ENCODE data around the gene EID1.

Gene EID1

GRCh38 chr15:48928877-48929538 lies 51.1 kb downstream of the EID1 start:
- H3K9me2 ChIP-seq (replicated peaks; ENCODE audit: low read depth, low read length), result no peaks in the 10 kb centered on the region; the same call in 1 of the 2 replicates
- H4K20me1 ChIP-seq (ENCODE audit: insufficient read depth, low read length, poor library complexity, severe bottlenecking), result no peaks in the 10 kb centered on the region
- H3F3A ChIP-seq (ENCODE audit: low read depth), result no peaks in the 10 kb centered on the region
- H3K4me2 ChIP-seq (ENCODE audit: low read depth, low read length, poor library complexity, severe bottlenecking), result no peak overlapping the region
- no peaks in the 10 kb centered on the region for H3K36me3 ChIP-seq (ENCODE audit: insufficient read depth, low read length)
- no peak overlapping the region for H3K9ac ChIP-seq (ENCODE audit: low read depth, low read length, poor library complexity, severe bottlenecking)
- no peaks in the 10 kb centered on the region for H3K27me3 ChIP-seq (ENCODE audit: insufficient read depth, low read length, poor library complexity, severe bottlenecking)
- H2AFZ ChIP-seq (ENCODE audit: low read length), result no peak overlapping the region
- TF ChIP-seq CTCF (conservative IDR thresholded peaks at IDR 0.05; ENCODE audit: low read length) (no peak), EZH2phosphoT487 (IDR thresholded peaks at IDR 0.05; ENCODE audit: borderline replicate concordance) (no peak)
- H3K4me1 ChIP-seq (ENCODE audit: insufficient read depth, low read length, poor library complexity, severe bottlenecking), result peaks cover 25% of the 10 kb centered on the region
- H3K79me2 ChIP-seq (ENCODE audit: insufficient read depth, low read length), result no peaks in the 10 kb centered on the region
- H3K9me3 ChIP-seq (ENCODE audit: insufficient read depth, low read depth, low read length), result no peaks in the 10 kb centered on the region
- no peak overlapping the region for H3K4me3 ChIP-seq (ENCODE audit: low read length, poor library complexity, severe bottlenecking)

GRCh38 chr15:48929661-48930060 lies 51.7 kb downstream of the EID1 start:
- no peak overlapping the region for H3K4me2 ChIP-seq (ENCODE audit: low read depth, low read length, poor library complexity, severe bottlenecking)
- H3K27me3 ChIP-seq (ENCODE audit: insufficient read depth, low read length, poor library complexity, severe bottlenecking), result no peaks in the 10 kb centered on the region
- H3K9ac ChIP-seq (ENCODE audit: low read depth, low read length, poor library complexity, severe bottlenecking), result no peak overlapping the region
- no peaks in the 10 kb centered on the region for H3K36me3 ChIP-seq (ENCODE audit: insufficient read depth, low read length)
- H3K4me1 ChIP-seq (ENCODE audit: insufficient read depth, low read length, poor library complexity, severe bottlenecking), result peaks cover 18% of the 10 kb centered on the region
- H3K9me2 ChIP-seq (replicated peaks; ENCODE audit: low read depth, low read length), result no peaks in the 10 kb centered on the region; the same call in 1 of the 2 replicates
- no peak overlapping the region for H2AFZ ChIP-seq (ENCODE audit: low read length)
- no peaks in the 10 kb centered on the region for H4K20me1 ChIP-seq (ENCODE audit: insufficient read depth, low read length, poor library complexity, severe bottlenecking)
- no peak for TF ChIP-seq EZH2phosphoT487 (IDR thresholded peaks at IDR 0.05; ENCODE audit: borderline replicate concordance)
- TF ChIP-seq CTCF (conservative IDR thresholded peaks at IDR 0.05; ENCODE audit: low read length), result no peak
- H3K9me3 ChIP-seq (ENCODE audit: insufficient read depth, low read depth, low read length), result no peaks in the 10 kb centered on the region
- H3K79me2 ChIP-seq (ENCODE audit: insufficient read depth, low read length), result no peaks in the 10 kb centered on the region
- H3F3A ChIP-seq (ENCODE audit: low read depth), result no peaks in the 10 kb centered on the region
- H3K4me3 ChIP-seq (ENCODE audit: low read length, poor library complexity, severe bottlenecking), result no peak overlapping the region

All from Loucy (cell line).